ENCODE measurements around the gene VPS54.

DNA sequence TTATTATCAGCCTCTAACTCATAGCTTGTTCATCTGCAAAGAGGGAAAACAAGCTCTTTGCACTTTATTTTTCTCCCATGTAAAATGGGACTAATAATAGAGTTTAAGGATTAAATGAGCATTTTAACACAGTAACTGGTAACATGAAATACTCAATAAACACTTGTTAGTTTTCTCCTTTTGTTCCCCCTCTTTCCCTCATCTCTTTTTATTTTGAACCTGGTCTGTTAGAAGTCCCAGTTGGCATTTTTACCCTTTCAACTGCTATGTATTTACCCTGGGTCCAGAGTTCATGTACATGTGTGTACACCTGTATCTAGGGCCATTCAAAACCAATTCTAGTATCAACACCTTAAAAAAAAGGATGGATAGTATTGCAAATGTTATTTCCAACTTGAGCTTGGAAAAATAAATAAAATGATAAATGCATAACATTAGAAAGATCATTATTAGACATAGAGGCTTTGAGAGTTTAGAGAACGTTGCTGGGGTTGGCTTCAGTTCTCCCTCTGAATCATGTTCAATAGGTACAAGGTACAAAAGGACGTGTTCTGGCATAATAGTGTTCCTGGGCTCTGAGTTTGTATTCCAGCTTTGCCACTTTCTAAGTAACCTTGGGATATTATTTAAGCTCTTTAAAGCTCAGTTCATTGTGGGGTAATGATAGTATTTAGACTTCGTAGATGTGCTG is 5.2 kb upstream of the VPS54 start:
- TF ChIP-seq CTCF (IDR thresholded peaks at IDR 0.05) (no peak), SIN3A (IDR thresholded peaks at IDR 0.05; ENCODE audit: borderline replicate concordance, insufficient read depth, low read depth, low read length) (no peak), POLR2AphosphoS5 (IDR thresholded peaks at IDR 0.05; ENCODE audit: low read depth, low read length) (no peak)
